ENCODE measurements around the gene AQP9. TPM values are rescaled to one million over a fixed set of nuclear protein-coding genes. Genes with fewer than 3 reads are reported as not detected.
"Not testable (repeated sequence)": the region's sequence is repeated elsewhere in the genome, so short reads cannot be mapped to it uniquely, and the experiment has no call there.

AQP9 gene, protein sequence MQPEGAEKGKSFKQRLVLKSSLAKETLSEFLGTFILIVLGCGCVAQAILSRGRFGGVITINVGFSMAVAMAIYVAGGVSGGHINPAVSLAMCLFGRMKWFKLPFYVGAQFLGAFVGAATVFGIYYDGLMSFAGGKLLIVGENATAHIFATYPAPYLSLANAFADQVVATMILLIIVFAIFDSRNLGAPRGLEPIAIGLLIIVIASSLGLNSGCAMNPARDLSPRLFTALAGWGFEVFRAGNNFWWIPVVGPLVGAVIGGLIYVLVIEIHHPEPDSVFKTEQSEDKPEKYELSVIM
- under 1 TPM; 0.17 to 0.26 TPM for total RNA-seq

DNA sequence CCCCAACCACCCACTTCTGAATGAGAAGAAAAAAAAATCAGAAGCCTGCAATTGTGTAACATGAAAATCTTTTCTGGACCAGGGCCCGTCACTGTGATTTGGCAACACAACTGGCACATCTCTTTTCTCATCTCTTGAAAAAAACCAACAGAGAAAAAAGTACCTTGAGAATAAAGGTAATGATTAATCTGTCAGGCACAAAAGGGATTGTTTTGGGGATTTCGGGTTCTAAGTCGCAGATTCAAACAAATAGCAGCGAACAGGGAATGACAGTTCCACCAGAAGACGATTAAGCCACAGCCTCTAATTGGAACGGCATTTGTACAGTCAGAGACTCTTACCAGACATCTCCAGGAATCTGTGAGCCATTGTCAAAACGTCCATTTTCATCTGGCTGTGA, at the start of gene AQP9:
TSS of gene AQP9 (plus strand) at position 276 of the 400 bp plus-strand sequence. CDS start 185 bp downstream, outside the sequence.
- no peaks in the 10 kb centered on the region for H3K9me3 Mint-ChIP-seq
- no peak within 1 kb of the TSS for H3K4me3 Mint-ChIP-seq
- no peaks in the 10 kb centered on the region for H3K4me1 Mint-ChIP-seq (ENCODE audit: low read depth)
- no peak for DNase-seq
- no peak within 1 kb of the TSS for H3K27ac Mint-ChIP-seq
- ChIA-PET POLR2A (no interaction called here), CTCF (no interaction called here)
- intact Hi-C loops (cut with micrococcal nuclease), result no loop called here
- peaks cover 6% of the 10 kb centered on the region for H3K27me3 Mint-ChIP-seq
- H3K36me3 Mint-ChIP-seq, result no peaks in the 10 kb centered on the region

DNA sequence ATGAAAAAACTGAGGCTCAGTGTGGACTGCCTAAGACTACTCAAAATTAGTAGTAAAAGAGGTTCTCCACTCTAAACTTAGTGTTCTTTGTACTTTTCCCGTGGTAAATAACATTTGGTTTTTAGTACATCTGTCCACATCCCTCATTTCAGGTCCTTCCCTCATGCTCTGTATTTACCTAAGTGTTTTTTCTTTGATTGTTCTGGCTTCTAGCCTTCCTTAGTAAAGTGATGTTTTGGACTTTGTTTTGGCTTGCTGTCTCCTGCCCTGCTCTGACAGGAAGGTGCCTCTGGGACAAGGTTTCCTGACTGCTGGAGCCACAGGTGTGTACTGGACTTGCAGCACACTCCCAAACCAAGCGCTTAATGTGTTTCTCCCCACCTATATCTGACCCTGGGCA, 42.8 kb upstream of the AQP9 start:
- Mint-ChIP-seq H3K4me3 (no peak overlapping the region), H3K4me1 (ENCODE audit: low read depth) (no peaks in the 10 kb centered on the region), H3K27ac (no peak overlapping the region), H3K27me3 (peaks cover 8% of the 10 kb centered on the region), H3K9me3 (peaks cover 2% of the 10 kb centered on the region), H3K36me3 (no peaks in the 10 kb centered on the region)
- ChIA-PET CTCF (no interaction called here), POLR2A (no interaction called here)
- intact Hi-C loops (cut with micrococcal nuclease), result no loop called here
- DNase-seq, result no peak

DNA sequence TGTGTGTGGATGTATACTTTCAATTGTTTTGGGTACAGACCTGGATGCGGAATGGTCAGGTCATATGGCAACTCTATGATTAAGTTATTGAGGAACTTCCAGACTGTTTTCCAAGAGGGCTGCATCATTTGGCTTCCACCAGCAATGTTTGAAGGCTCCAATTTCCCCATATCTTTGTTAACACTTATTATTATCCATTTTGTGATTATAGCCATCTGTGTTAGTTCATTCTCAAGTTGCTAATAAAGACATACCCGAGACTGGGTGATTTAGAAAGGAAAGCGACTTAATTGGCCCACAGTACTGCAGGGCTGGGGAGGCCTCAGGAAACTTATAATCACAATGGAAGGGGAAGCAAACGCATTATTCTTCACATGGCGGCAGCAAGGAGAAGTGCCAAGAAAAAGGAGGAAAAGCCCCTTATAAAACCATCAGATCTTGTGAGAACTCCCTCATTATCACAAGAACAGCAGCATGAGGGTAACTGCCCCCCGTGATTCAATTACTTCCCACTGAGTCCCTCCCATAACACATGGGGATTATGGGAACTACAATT, 41.6 kb upstream of the AQP9 start:
- Mint-ChIP-seq H3K4me3 (no peak overlapping the region), H3K27me3 (peaks cover 12% of the 10 kb centered on the region), H3K27ac (no peak overlapping the region), H3K9me3 (peaks cover 2% of the 10 kb centered on the region), H3K36me3 (no peaks in the 10 kb centered on the region), H3K4me1 (ENCODE audit: low read depth) (no peaks in the 10 kb centered on the region)
- POLR2A ChIA-PET, result no interaction called here
- intact Hi-C loops (cut with micrococcal nuclease), result no loop called here
- CTCF ChIA-PET, result no interaction called here
- DNase-seq, result no peak

DNA sequence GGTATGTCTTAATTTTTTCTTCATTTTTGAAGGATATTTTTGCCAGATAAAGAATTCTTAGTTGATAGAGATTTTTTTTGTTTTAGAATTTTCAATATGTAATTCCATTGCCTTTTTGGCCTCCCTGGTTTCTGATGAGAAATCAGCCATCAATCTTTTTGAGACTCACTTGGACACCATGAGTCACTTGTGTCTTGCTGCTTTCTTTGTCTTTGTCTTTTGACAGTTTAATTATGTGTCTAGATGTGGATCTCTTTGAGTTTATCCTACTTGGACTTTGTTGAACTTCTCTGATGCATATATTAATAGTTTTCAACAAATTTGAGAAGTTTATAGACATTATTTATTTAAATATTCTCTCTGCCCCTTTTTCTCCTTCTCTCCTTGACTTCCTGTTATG, 34.7 kb upstream of the AQP9 start:
- H3K4me1 Mint-ChIP-seq (ENCODE audit: low read depth), result no peaks in the 10 kb centered on the region
- H3K9me3 Mint-ChIP-seq, result no peaks in the 10 kb centered on the region
- ChIA-PET POLR2A (no interaction called here), CTCF (no interaction called here)
- no peaks in the 10 kb centered on the region for H3K36me3 Mint-ChIP-seq
- intact Hi-C loops (cut with micrococcal nuclease), result no loop called here
- no peak overlapping the region for H3K4me3 Mint-ChIP-seq
- H3K27ac Mint-ChIP-seq, result no peak overlapping the region
- no peak for DNase-seq
- peaks cover 20% of the 10 kb centered on the region for H3K27me3 Mint-ChIP-seq

DNA sequence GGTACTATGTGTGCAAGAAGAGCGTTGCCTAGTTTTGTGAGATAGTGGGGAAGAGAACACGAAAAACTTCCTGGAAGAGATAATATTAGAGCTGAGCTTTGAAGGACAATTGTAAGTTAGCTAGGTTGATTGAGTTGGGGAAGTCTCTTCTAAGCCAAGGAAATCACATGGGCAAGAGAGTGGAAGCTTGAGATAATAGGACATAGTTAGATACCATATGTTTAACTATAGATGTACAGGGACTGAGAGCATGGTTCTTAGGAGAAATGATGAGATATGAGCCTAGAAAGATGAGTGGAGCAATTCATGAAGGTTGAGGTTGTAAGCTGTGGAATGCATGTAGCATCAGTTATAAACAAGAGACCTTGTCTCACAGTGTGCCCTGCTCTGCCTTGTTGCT, 30.1 kb upstream of the AQP9 start:
- Mint-ChIP-seq H3K9me3 (no peaks in the 10 kb centered on the region), H3K4me1 (ENCODE audit: low read depth) (no peaks in the 10 kb centered on the region), H3K27me3 (peaks cover 18% of the 10 kb centered on the region), H3K27ac (no peak overlapping the region), H3K36me3 (no peaks in the 10 kb centered on the region), H3K4me3 (no peak overlapping the region)
- ChIA-PET POLR2A (no interaction called here), CTCF (interaction anchor here (1.9 kb wide), 1 partner anchor 37 kb away, joined by 5 read pairs; no protein-coding TSS in a partner anchor)
- intact Hi-C loops (cut with micrococcal nuclease), result no loop called here
- DNase-seq, result no peak

DNA sequence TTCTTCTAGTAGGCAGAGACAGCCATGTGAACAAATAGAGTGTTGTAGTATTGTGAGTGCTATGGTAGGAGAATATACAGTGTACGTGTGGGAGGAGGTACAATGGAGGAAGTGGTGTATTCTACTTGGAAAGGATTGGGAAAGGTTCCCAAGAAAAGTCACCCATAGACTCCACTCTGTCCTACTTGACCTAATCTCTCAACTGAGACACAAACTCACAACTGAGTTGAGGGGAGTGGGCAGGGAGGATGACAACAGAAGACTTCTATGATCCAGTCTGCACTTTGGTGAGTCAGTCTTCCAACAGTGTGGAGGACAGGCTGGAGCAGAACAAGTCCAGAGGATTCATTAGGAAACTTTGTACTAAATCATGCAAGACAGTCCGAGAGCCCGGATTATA, 28.8 kb upstream of the AQP9 start:
- Mint-ChIP-seq H3K4me3 (no peak overlapping the region), H3K27ac (no peak overlapping the region), H3K36me3 (no peaks in the 10 kb centered on the region), H3K4me1 (ENCODE audit: low read depth) (no peaks in the 10 kb centered on the region), H3K27me3 (peaks cover 18% of the 10 kb centered on the region), H3K9me3 (no peaks in the 10 kb centered on the region)
- ChIA-PET POLR2A (no interaction called here), CTCF (no interaction called here)
- intact Hi-C loops (cut with micrococcal nuclease), result no loop called here
- no peak for DNase-seq

DNA sequence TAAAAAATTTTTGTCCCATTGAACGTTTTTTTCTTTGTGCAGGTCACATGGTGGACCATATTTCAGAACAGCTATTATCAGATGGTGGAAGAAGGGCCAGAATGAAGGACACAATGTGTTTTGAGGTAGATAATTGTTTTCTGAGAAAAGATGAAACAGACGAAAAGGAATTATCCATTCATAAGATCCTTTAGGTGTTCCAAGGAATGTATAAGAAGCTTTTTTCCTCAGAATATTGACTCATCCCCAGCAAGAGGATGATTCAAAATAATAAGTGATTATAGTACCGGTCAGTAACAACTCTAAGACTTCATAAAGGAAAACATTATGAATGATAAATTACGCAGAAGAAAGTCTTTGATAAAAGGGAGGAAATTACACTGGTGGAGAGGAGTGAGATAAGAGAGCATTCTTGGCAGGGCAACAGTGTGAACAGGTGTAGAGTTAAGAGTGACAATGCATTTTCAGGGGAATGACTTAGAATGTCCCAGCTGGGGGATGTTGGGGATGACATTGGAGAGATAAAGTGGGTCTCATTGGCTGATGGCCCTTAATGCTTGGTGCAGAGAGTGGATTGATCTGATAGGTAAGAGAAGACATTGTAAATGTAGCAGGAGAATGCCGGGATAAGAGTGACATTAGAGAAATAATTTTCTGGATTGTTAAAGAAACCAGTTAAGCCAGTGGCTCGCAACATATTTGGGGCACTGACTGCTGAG, 27.0 kb upstream of the AQP9 start:
- Mint-ChIP-seq H3K36me3 (no peaks in the 10 kb centered on the region), H3K4me1 (ENCODE audit: low read depth) (no peaks in the 10 kb centered on the region), H3K9me3 (no peaks in the 10 kb centered on the region), H3K4me3 (no peak overlapping the region), H3K27ac (no peak overlapping the region), H3K27me3 (peaks cover 15% of the 10 kb centered on the region)
- CTCF ChIA-PET, result no interaction called here
- intact Hi-C loops (cut with micrococcal nuclease), result no loop called here
- DNase-seq, result no peak
- POLR2A ChIA-PET, result no interaction called here

DNA sequence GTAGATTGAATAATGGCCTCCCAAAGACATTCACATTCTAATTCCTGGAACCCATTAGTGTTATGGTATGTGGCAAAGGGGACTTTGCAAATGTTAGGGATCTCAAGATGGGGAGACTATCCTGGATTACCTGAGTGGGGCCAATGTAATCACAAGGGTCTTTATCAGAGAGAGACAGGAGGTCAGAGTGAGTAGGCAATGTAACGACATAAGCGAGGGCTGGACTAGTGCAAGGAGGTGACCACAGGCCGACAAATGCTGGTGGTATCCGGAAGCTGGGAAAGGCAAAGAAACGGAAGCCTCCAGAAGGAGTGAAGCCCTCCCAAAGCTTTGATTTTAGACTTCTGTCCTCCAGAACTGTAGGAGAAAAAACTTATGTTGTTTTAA, 26.5 kb upstream of the AQP9 start:
- H3K36me3 Mint-ChIP-seq, result no peaks in the 10 kb centered on the region
- no peaks in the 10 kb centered on the region for H3K9me3 Mint-ChIP-seq
- peaks cover 13% of the 10 kb centered on the region for H3K27me3 Mint-ChIP-seq
- intact Hi-C loops (cut with micrococcal nuclease), result no loop called here
- no peak overlapping the region for H3K27ac Mint-ChIP-seq
- no peaks in the 10 kb centered on the region for H3K4me1 Mint-ChIP-seq (ENCODE audit: low read depth)
- ChIA-PET POLR2A (no interaction called here), CTCF (no interaction called here)
- no peak overlapping the region for H3K4me3 Mint-ChIP-seq
- no peak for DNase-seq

DNA sequence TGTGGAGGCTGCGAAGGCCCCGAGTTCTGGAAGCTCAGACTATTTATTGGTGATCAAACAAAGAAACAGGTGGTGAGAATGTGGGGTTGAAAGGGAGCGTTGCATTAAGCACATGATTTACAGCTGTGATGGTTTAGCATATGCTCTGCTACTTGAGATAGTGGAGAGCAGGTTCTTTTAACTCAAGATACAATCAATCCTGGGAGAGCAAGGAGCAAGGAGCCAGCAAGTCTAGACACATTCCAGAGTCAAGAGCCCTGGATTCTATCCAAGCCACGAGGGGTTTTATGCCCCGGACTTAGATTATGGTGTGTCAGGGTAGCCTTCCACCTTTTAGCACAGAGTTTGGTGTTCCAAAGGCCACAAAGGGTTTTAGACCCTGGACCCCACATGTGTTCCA, 24.8 kb upstream of the AQP9 start:
- H3K36me3 Mint-ChIP-seq; H3K9me3 Mint-ChIP-seq; H3K4me1 Mint-ChIP-seq (ENCODE audit: low read depth); H3K4me3 Mint-ChIP-seq; CTCF ChIA-PET; DNase-seq; intact Hi-C loops (cut with micrococcal nuclease); POLR2A ChIA-PET; H3K27ac Mint-ChIP-seq: not testable (repeated sequence)
- H3K27me3 Mint-ChIP-seq, result peaks cover 11% of the 10 kb centered on the region

DNA sequence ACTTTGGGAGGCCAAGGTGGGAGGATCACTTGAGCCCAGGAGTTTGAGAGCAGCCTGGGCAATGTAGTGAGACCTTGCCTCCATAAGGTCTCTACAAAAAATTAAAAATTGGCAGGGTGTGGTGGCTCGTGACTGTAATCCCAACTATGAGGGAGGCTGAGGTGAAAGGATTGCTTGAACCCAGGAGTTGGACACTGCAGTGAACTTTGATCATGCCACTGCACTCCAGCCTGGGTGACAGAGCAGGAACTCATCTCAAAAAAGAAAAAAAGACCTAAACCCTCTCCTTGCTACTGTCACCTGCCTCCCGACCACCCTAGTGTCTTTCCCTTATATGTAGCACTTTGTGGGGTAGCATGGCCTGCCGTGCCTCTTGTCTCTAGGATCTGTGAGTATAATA, 23.8 kb upstream of the AQP9 start:
- Mint-ChIP-seq H3K27me3 (peaks cover 11% of the 10 kb centered on the region), H3K36me3 (no peaks in the 10 kb centered on the region), H3K9me3 (no peaks in the 10 kb centered on the region), H3K4me3 (no peak overlapping the region), H3K27ac (no peak overlapping the region), H3K4me1 (ENCODE audit: low read depth) (no peaks in the 10 kb centered on the region)
- no peak for DNase-seq
- intact Hi-C loops (cut with micrococcal nuclease), result no loop called here
- POLR2A ChIA-PET, result no interaction called here
- CTCF ChIA-PET, result no interaction called here

DNA sequence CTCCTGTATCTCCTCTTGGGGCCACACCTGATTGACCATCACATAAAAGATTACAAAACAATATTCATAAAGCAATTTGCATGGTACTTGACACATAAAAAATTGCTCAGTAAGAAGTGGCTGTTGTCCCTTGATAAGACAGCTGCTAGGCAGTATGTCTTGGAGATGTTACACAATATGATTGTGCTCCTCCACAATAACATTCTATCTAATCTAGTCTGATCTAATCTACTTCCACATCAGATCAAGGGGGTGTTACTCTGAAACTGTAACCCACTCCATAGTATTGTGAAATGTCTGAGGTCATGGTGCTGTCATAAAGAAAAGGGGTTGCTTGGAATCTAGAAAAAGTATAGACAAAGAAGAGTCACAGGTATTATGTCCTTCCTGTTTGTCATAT, 23.4 kb upstream of the AQP9 start:
- CTCF ChIA-PET, result no interaction called here

DNA sequence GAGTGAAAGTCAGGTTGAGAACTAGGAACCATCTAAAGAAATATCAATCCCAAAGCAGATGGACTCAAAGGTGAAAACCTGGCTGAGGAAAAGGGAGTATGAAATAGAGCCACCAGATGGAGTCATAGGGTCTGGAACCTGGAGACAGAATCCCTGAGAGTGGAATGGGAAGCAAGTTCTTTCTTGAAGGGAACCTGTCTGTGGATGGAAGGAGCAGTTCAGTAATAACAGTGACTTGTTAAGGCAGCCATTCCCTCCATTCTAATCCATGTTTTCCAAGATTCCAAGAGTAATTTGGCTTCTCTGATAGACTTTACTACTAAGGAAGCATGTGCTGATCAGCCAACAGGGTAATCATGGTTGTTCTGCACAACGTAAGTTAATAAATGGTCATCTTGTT, 22.5 kb upstream of the AQP9 start:
- Mint-ChIP-seq H3K27ac (no peak overlapping the region), H3K36me3 (no peaks in the 10 kb centered on the region), H3K4me3 (no peak overlapping the region), H3K4me1 (ENCODE audit: low read depth) (no peaks in the 10 kb centered on the region), H3K27me3 (peaks cover 14% of the 10 kb centered on the region), H3K9me3 (no peaks in the 10 kb centered on the region)
- ChIA-PET POLR2A (no interaction called here), CTCF (no interaction called here)
- intact Hi-C loops (cut with micrococcal nuclease), result no loop called here
- no peak for DNase-seq

More for the DNA sequence above, 23.4 kb upstream of the AQP9 start:
- Mint-ChIP-seq H3K4me3 (no peak overlapping the region), H3K27ac (no peak overlapping the region), H3K36me3 (no peaks in the 10 kb centered on the region), H3K9me3 (no peaks in the 10 kb centered on the region), H3K4me1 (ENCODE audit: low read depth) (no peaks in the 10 kb centered on the region), H3K27me3 (peaks cover 11% of the 10 kb centered on the region)
- intact Hi-C loops (cut with micrococcal nuclease), result no loop called here
- POLR2A ChIA-PET, result no interaction called here
- DNase-seq, result no peak

DNA sequence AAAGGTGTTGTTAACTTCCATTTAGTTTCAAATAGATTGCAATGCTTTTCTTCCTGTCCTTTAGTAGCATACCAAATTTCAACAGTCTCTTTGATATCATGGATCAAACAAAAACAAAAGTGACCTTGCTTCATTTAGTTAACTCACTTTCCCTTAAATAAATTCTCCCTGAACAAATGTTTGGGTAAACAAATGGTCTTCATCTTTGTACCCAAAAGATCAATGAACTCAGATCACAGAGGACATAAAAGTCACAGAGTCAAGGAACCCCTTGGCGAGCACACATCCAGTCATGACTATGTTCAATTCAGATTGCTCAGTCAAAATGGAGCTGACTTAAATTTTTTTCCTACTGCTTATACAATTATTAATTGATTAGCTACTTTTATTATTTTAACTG, 20.6 kb upstream of the AQP9 start:
- ChIA-PET CTCF (no interaction called here), POLR2A (no interaction called here)
- DNase-seq, result no peak
- Mint-ChIP-seq H3K27me3 (peaks cover 10% of the 10 kb centered on the region), H3K9me3 (no peaks in the 10 kb centered on the region), H3K4me1 (ENCODE audit: low read depth) (no peaks in the 10 kb centered on the region), H3K4me3 (no peak overlapping the region), H3K36me3 (no peaks in the 10 kb centered on the region), H3K27ac (no peak overlapping the region)
- intact Hi-C loops (cut with micrococcal nuclease), result no loop called here

Measured in activated CD4-positive, alpha-beta memory T cell treated with anti-CD3 and anti-CD28 coated beads for 36 hours (primary cell).